SK-N-SH (cell line): ENCODE results near the gene CADM2. TPM values are rescaled to one million over a fixed set of nuclear protein-coding genes. Genes with fewer than 3 reads are reported as not detected.

Experiments
- CTCF ChIA-PET: fragments of 300-600, 350-600 bp; formaldehyde crosslinking; extraction: SDS; loops from one replicate; lab custom pipeline; 2021; lab: Yijun Ruan, JAX
- POLR2A ChIA-PET: fragments of 350-600 bp; sonication (Branson Sonifier 250); formaldehyde crosslinking; extraction: SDS; loops from one replicate; lab custom pipeline; 2020; ENCODE audit warnings: antibody characterized with exemption, inconsistent platforms; lab: Yijun Ruan, JAX
- DNase-seq: peaks from one replicate; pipeline ENCODE4 v3.0.0; 2012
- H2AFZ ChIP-seq: fragments of 200-600 bp; sonication (generic); 2 replicates; pipeline ENCODE4 v1.8.1; 2016; ENCODE audit warnings: antibody characterized with exemption, mild to moderate bottlenecking, low read depth
- H3F3A ChIP-seq: fragments of 200-600 bp; sonication (generic); replicated peaks from 2 replicates; pipeline ENCODE3; 2016; ENCODE audit warnings: antibody characterized with exemption, mild to moderate bottlenecking; ENCODE audit not compliant: insufficient read depth
- H3K27ac ChIP-seq, 2 experiments: fragments of 200-500 bp in 1 of 2; fragments of 200-600 bp in 1 of 2; sonication (Bioruptor generic) in 1 of 2; sonication (generic), shearing (Covaris generic) in 1 of 2; 2 replicates each; pipeline versions ENCODE4 v1.5.1 to v1.6.1; 2014 to 2016; ENCODE audit warnings: low read depth in 2 of 2, inconsistent platforms in 1 of 2, low read length in 1 of 2, mild to moderate bottlenecking in 1 of 2, mixed read lengths in 1 of 2
- H3K27me3 ChIP-seq: fragments of 200-600 bp; sonication (generic), shearing (Covaris generic); 2 replicates; pipeline ENCODE4 v1.6.1; 2016; ENCODE audit warnings: mixed run types; ENCODE audit not compliant: insufficient read depth
- H3K36me3 ChIP-seq, 2 experiments: fragments of 200-500 bp in 1 of 2; fragments of 200-600 bp in 1 of 2; sonication (Bioruptor generic) in 1 of 2; sonication (generic) in 1 of 2; replicated peaks in 1 of 2; 2 replicates each; pipeline versions ENCODE3 to v1.5.1; 2014 to 2016; ENCODE audit warnings: low read length in 1 of 2, mild to moderate bottlenecking in 1 of 2; ENCODE audit not compliant: insufficient read depth in 2 of 2, control insufficient read depth in 1 of 2
- H3K4me1 ChIP-seq, 2 experiments: fragments of 200-500 bp in 1 of 2; fragments of 200-600 bp in 1 of 2; sonication (Bioruptor generic) in 1 of 2; sonication (generic), shearing (Covaris generic) in 1 of 2; 2 replicates each; pipeline versions ENCODE4 v1.5.1 to v1.6.1; 2014 to 2016; ENCODE audit warnings: low read depth in 1 of 2, low read length in 1 of 2, mixed run types in 1 of 2; ENCODE audit not compliant: insufficient read depth in 2 of 2, control insufficient read depth in 1 of 2
- H3K4me2 ChIP-seq: fragments of 200-600 bp; sonication (generic), shearing (Covaris generic); 2 replicates; pipeline ENCODE4 v1.6.1; 2017; ENCODE audit warnings: mixed run types
- H3K4me3 ChIP-seq, 2 experiments: fragments of 200-500 bp in 1 of 2; fragments of 200-600 bp in 1 of 2; sonication (Bioruptor generic) in 1 of 2; sonication (generic), shearing (Covaris generic) in 1 of 2; 2 replicates each; pipeline versions ENCODE4 v1.5.1 to v1.8.1; 2014 to 2016; ENCODE audit warnings: low read depth in 2 of 2, inconsistent platforms in 1 of 2, low read length in 1 of 2, mild to moderate bottlenecking in 1 of 2, mixed read lengths in 1 of 2, moderate library complexity in 1 of 2
- H3K79me2 ChIP-seq: fragments of 200-600 bp; sonication (generic); 2 replicates; pipeline ENCODE4 v1.8.1; 2017; ENCODE audit warnings: mild to moderate bottlenecking; ENCODE audit not compliant: insufficient read depth
- H3K9ac ChIP-seq: fragments of 200-600 bp; sonication (generic); 2 replicates; pipeline ENCODE4 v1.6.1; 2017; ENCODE audit warnings: mixed run types
- H3K9me2 ChIP-seq: fragments of 200-600 bp; sonication (generic); 2 replicates; pipeline ENCODE4 v1.6.1; 2017; ENCODE audit warnings: mixed run types
- H3K9me3 ChIP-seq: fragments of 200-600 bp; sonication (generic); 2 replicates; pipeline ENCODE4 v1.6.1; 2017; ENCODE audit warnings: mixed run types, mild to moderate bottlenecking, moderate library complexity
- H4K20me1 ChIP-seq: fragments of 200-600 bp; sonication (generic); 2 replicates; pipeline ENCODE4 v1.6.1; 2017; ENCODE audit warnings: mild to moderate bottlenecking, mixed run types; ENCODE audit not compliant: insufficient read depth
- CHD2 ChIP-seq: fragments of 150-350 bp; IDR thresholded peaks from 2 replicates; pipeline ENCODE4 v1.6.1; 2018; ENCODE audit warnings: low read length; ENCODE audit not compliant: partially characterized antibody
- ELF1 ChIP-seq: IDR thresholded peaks from 2 replicates; pipeline ENCODE4 v1.4.0; 2012
- FOXJ3 ChIP-seq: sonication (generic); formaldehyde crosslinking; IDR thresholded peaks from 2 replicates; pipeline ENCODE4 v1.5.1; 2020; ENCODE audit warnings: mild to moderate bottlenecking, missing genetic modification reagents
- FOXM1 ChIP-seq: IDR thresholded peaks from 2 replicates; pipeline ENCODE4 v1.4.0; 2012; ENCODE audit warnings: low read depth, mild to moderate bottlenecking
- IRF3 ChIP-seq: fragments of 150-350 bp; IDR thresholded peaks from 2 replicates; pipeline ENCODE4 v1.6.1; 2016; ENCODE audit warnings: mild to moderate bottlenecking, low read depth, low read length
- NFIC ChIP-seq: IDR thresholded peaks from 2 replicates; pipeline ENCODE4 v1.4.0; 2012; ENCODE audit warnings: borderline replicate concordance
- NRF1 ChIP-seq: IDR thresholded peaks from 2 replicates; pipeline ENCODE4 v1.6.1; 2012; ENCODE audit warnings: low read depth, mild to moderate bottlenecking, low read length
- PBX3 ChIP-seq: IDR thresholded peaks from 2 replicates; pipeline ENCODE4; 2012
- POLR2AphosphoS5 ChIP-seq: IDR thresholded peaks from 2 replicates; pipeline ENCODE4 v1.6.1; 2012; ENCODE audit warnings: low read depth, low read length
- RCOR1 ChIP-seq: fragments of 150-350 bp; IDR thresholded peaks from 2 replicates; pipeline ENCODE4 v1.6.1; 2017; ENCODE audit warnings: antibody characterized with exemption, low read length
- RXRA ChIP-seq: IDR thresholded peaks from 2 replicates; pipeline ENCODE4 v1.4.0; 2012; ENCODE audit warnings: low read depth, mild to moderate bottlenecking, borderline replicate concordance
- SMC3 ChIP-seq: IDR thresholded peaks from 2 replicates; pipeline ENCODE4 v1.6.1; 2012; ENCODE audit warnings: low read depth, low read length, improper control_type of control experiment
- TAF1 ChIP-seq: IDR thresholded peaks from 2 replicates; pipeline ENCODE4 v1.6.1; 2012; ENCODE audit warnings: low read depth, mild to moderate bottlenecking, low read length, moderate library complexity, borderline replicate concordance
- TCF12 ChIP-seq: IDR thresholded peaks from 2 replicates; pipeline ENCODE4 v1.4.0; 2012
- WGBS: methylation state at CpG from one replicate; pipeline ENCODE4 v1.1.6; 2017; ENCODE audit warnings: low lambda C conversion rate; 5-methylcytosine and 5-hydroxymethylcytosine counted together
- polyA plus RNA-seq, 3 experiments: library from polyadenylated mRNA; depleted of rRNA; stranded (reverse); fragments of >200 nt; gene quantifications; 2 replicates each; pipeline ENCODE4 v1.2.3, GENCODE V29; 2012
- TF ChIP-seq, protein P1 (sequence below): fragments of 200-600 bp; sonication (generic); IDR thresholded peaks from 2 replicates; pipeline ENCODE4 v1.6.1; 2017; ENCODE audit warnings: antibody characterized with exemption, mild to moderate bottlenecking, moderate library complexity
- TF ChIP-seq, protein P2 (sequence below): IDR thresholded peaks from 2 replicates; pipeline ENCODE4 v1.4.0; 2012; ENCODE audit warnings: low read depth

CADM2 gene
- polyA plus RNA-seq, 1 of the 3 experiments (the other 2 are of a cell fraction), result 0.46 TPM

GRCh38 chr3:85662462-85662861 lies 703.7 kb downstream of the CADM2 start:
- no peaks in the 10 kb centered on the region for H3F3A ChIP-seq
- TF ChIP-seq RCOR1, result no peak
- no peak for TF ChIP-seq POLR2AphosphoS5
- no peak for TF ChIP-seq PBX3
- no peak for TF ChIP-seq FOXM1
- no peak for TF ChIP-seq ELF1
- no peak for TF ChIP-seq CHD2
- TF ChIP-seq SMC3, result no peak
- H3K4me3 ChIP-seq, result no peak overlapping the region
- H3K9me3 ChIP-seq, result no peaks in the 10 kb centered on the region
- no peak overlapping the region for H3K27ac ChIP-seq
- no peak overlapping the region for H2AFZ ChIP-seq
- H3K4me1 ChIP-seq, result no peaks in the 10 kb centered on the region
- H3K9ac ChIP-seq, result no peak overlapping the region
- no peaks in the 10 kb centered on the region for H3K36me3 ChIP-seq
- 27% methylated on average over 3 of the region's 3 CpGs for WGBS
- H3K27me3 ChIP-seq, result no peaks in the 10 kb centered on the region
- DNase-seq, result no peak
- no peaks in the 10 kb centered on the region for H4K20me1 ChIP-seq
- ChIA-PET POLR2A (no interaction called here), CTCF (no interaction called here)
- no peak overlapping the region for H3K4me2 ChIP-seq
- H3K9me2 ChIP-seq, result no peaks in the 10 kb centered on the region
- H3K79me2 ChIP-seq, result no peaks in the 10 kb centered on the region

GRCh38 chr3:85667744-85668143 lies 709.0 kb downstream of the CADM2 start:
- H3K9me2 ChIP-seq, result no peaks in the 10 kb centered on the region
- H3K4me3 ChIP-seq, result no peak overlapping the region
- ChIA-PET POLR2A (no interaction called here), CTCF (no interaction called here)
- no peak for DNase-seq
- no peak overlapping the region for H2AFZ ChIP-seq
- no peaks in the 10 kb centered on the region for H3K27me3 ChIP-seq
- no peak overlapping the region for H3K9ac ChIP-seq
- no peaks in the 10 kb centered on the region for H3K9me3 ChIP-seq
- no peak for TF ChIP-seq NRF1
- TF ChIP-seq FOXJ3 (CRISPR knock-in tag), result no peak
- TF ChIP-seq, protein P1, sequence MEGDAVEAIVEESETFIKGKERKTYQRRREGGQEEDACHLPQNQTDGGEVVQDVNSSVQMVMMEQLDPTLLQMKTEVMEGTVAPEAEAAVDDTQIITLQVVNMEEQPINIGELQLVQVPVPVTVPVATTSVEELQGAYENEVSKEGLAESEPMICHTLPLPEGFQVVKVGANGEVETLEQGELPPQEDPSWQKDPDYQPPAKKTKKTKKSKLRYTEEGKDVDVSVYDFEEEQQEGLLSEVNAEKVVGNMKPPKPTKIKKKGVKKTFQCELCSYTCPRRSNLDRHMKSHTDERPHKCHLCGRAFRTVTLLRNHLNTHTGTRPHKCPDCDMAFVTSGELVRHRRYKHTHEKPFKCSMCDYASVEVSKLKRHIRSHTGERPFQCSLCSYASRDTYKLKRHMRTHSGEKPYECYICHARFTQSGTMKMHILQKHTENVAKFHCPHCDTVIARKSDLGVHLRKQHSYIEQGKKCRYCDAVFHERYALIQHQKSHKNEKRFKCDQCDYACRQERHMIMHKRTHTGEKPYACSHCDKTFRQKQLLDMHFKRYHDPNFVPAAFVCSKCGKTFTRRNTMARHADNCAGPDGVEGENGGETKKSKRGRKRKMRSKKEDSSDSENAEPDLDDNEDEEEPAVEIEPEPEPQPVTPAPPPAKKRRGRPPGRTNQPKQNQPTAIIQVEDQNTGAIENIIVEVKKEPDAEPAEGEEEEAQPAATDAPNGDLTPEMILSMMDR, result no peak
- TF ChIP-seq, protein P2, sequence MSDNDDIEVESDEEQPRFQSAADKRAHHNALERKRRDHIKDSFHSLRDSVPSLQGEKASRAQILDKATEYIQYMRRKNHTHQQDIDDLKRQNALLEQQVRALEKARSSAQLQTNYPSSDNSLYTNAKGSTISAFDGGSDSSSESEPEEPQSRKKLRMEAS, result no peak
- no peak for TF ChIP-seq TAF1
- no peak for TF ChIP-seq TCF12
- TF ChIP-seq NFIC, result no peak
- no peak for TF ChIP-seq FOXM1
- no peak for TF ChIP-seq PBX3
- TF ChIP-seq RCOR1, result no peak
- TF ChIP-seq IRF3, result no peak
- no peak for TF ChIP-seq RXRA
- TF ChIP-seq, all 33 proteins: peak for 0
- peaks cover 2% of the 10 kb centered on the region for H3F3A ChIP-seq
- H3K79me2 ChIP-seq, result no peaks in the 10 kb centered on the region
- 25% methylated on average over 5 of the region's 5 CpGs for WGBS
- H4K20me1 ChIP-seq, result no peaks in the 10 kb centered on the region
- no peaks in the 10 kb centered on the region for H3K4me1 ChIP-seq
- H3K36me3 ChIP-seq, result no peaks in the 10 kb centered on the region
- H3K27ac ChIP-seq, result no peak overlapping the region
- no peak overlapping the region for H3K4me2 ChIP-seq
